Left colon (tissue), 2 donors: ENCODE data around the gene NDUFAF2. TPM values are rescaled to one million over a fixed set of nuclear protein-coding genes. Genes with fewer than 3 reads are reported as not detected.

Source experiments
- ATAC-seq: fragments of 200-7000 bp; cut with Tn5 transposase; one replicate; pipeline ENCODE4 v1.9.1; 2020; ENCODE audit warnings: mild to moderate bottlenecking, moderate library complexity
- DNase-seq, 2 donors: peaks; one replicate each; pipeline ENCODE4 v3.0.0-alpha.2; 2020
- intact Hi-C, 2 donors: fragments of 100-400 bp; cut with DNase I in 1 of 2; cut with micrococcal nuclease in 1 of 2; formaldehyde crosslinking; loops; one replicate each; pipeline versions ENCODE4 v1.11.2 to v1.14.0; 2022; cut with DNase I, micrococcal nuclease
- long read RNA-seq: library from polyadenylated mRNA; unstranded; transcript quantifications from one replicate; pipeline ENCODE4 v2.0.0, GENCODE V29; 2021
- total RNA-seq, 2 donors: library from RNA; stranded (reverse); fragmentation: NEBNext Ultra II Directional; extraction: Animal tissue kit (Norgen Biotek cat#: 25700); gene quantifications; one replicate each; pipeline ENCODE4 v1.2.1, GENCODE V29; 2021
- donor health status: DM: no; HTN: no; CAD: no.
- donor health status: DM: yes; HTN: yes; CAD: no.

The NDUFAF2 gene, protein sequence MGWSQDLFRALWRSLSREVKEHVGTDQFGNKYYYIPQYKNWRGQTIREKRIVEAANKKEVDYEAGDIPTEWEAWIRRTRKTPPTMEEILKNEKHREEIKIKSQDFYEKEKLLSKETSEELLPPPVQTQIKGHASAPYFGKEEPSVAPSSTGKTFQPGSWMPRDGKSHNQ
- 10 to 100 TPM; 15.6 to 25.0 TPM for total RNA-seq
- long read RNA-seq, transcript NDUFAF2-201 (4 exons, 719 nt), result major isoform, 7 of 14 reads
- long read RNA-seq, partial matches to known transcripts, result 4 of 14 reads
- long read RNA-seq, other reads (novel, unspliced or antisense), result 3 of 14 reads

DNA sequence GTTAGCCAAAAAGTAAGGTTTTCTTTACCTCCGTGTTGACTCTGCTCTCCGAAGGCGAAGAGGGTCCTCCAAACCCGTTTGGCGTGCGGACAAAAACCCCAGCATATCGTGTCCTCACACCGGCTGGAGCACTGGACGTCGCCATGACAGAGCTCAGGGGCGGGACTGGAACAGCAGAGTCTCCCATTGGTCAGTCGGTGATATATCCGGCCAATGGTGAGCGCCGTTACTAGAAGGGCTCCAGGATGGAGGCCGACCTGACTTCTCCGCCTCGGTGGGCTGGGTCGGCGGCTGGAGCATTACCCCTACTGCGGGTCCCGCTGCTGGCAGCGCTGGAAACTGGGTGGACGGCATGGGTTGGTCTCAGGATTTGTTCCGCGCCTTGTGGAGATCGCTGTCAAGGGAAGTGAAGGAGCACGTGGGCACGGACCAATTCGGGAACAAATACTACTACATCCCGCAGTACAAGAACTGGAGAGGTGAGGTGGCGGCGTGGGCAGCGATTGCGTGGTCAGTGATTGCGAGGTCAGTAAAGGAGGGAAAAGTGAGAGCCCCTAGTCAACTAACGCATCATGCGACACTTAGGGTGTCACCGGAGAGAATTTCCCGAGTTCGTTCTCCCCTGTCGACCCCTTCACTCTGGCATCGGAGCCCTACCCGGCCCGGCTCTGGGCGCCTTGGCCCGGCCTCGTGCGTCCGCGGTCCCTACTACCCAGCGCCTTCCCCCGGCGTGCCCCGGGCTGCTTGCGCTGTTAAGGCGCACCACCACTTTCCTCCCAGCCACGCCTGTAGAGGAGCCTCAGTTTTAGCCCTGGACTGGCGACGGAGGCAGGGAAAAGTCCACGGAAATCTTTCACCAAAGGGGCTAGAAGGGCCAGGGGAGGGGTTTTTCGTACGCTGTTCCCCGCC is at the start of gene NDUFAF2, which contains the start of gene ERCC8:
Gene NDUFAF2 (plus strand): TSS at position 302 of the 909 bp plus-strand sequence. CDS start 51 bp downstream, at position 353.
Gene ERCC8 (minus strand): TSS at position 167 of the 909 bp plus-strand sequence. CDS start 62 bp downstream, at position 105.
- ATAC-seq (peak; percentile 99), DNase-seq (peak; percentile 92)
- intact Hi-C loops, result no loop called here

DNA sequence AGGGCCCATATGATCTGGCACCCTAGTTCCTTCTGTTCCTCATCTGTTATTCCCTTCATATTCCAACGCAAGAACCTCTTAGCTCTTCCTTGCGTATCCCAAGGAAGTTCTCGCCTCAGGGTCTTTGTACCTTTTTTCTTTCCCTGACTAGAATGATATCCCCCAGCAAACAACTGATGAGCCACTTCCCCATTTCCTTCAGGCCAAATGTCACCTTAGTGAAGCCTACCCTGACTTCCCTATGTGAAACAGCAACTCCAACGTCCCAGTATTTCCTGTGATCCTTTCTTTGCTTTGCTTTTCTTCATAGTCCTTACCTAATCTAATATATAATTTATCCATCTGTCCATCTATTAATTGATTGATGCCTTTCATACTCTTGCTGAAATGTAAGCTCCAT is 48.0 kb upstream of the NDUFAF2 start:
- DNase-seq, result no peak
- intact Hi-C loops, result no loop called here
- ATAC-seq, result no peak

DNA sequence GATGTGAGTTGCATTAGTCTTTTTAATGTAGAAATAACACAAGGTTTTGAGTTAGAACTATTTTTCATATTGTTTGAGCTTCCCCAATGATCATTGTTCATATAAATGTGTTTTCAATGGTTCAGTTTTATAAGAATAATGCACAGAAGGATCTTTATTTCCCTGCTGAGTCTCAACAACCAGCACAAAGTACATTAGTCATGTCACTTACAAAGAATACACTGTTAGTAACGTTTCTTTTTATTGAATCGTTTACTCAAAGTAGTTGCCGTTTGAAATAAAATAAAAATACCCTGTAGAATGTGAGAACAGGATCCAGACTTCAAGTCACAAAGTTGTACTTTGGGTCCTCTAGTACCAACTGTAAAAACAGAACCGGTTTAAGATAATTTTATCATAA is 41.6 kb upstream of the NDUFAF2 start:
- DNase-seq, result no peak
- no peak for ATAC-seq
- intact Hi-C loops, result no loop called here

DNA sequence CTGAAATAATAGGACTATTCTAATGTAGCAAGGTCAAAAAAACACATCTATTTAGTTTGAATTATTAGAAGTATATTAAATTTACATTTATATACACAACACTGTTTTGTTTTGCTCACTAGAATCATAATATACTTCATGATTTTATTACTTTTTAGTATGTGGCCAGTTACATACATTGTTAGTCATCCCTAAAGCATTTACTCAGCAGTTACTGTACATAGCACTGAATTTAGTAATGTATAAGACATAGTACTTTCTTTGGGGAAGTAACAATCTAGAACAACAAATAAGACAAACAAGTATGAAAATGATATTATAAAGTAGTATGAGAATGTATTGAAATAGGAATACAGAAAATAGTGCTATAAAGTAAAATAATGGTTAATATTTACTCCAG is 28.4 kb upstream of the NDUFAF2 start:
- no peak for DNase-seq
- intact Hi-C loops, result no loop called here
- ATAC-seq, result no peak

DNA sequence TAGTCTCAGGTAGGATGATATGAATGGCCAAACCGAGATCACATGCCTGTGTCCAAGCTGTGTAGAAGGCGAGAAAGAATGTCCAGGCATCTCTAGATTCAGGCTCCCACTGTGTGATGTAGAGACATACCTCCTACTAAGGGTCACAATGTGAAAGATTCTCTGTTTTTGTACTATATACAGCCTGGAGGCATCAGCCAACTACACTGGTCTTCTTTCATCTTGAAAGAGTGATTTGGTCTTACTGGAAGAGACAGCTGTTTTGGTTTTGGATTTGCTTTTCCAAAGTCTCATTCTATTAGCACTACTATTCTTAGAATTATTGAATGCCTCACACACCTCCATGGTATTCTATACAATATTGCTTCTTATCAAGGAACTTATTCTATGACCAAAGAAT is 26.5 kb upstream of the NDUFAF2 start:
- ATAC-seq, result no peak
- intact Hi-C loops, result no loop called here

DNA sequence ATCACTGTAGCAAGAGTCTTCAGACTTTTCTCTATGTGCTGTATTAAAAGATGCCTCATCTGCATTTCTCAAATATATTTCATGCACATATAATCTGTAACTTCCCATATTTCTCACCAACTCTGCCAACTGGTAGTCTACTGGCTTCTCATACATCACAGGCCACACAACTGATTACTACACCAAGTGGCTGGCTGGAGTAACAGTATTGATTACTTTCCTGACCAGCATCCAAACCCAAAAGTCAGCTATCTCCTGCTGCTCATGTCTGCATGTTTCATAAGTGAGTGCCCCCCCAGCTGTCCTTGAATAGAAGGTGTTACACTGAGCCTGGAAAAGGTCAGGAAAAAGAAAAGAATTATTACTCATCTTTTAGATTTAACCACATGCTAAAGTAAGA is 17.6 kb upstream of the NDUFAF2 start:
- ATAC-seq, result no peak
- DNase-seq, result no peak
- intact Hi-C loops, result no loop called here

More for the DNA sequence above, 26.5 kb upstream of the NDUFAF2 start:
- no peak for DNase-seq

DNA sequence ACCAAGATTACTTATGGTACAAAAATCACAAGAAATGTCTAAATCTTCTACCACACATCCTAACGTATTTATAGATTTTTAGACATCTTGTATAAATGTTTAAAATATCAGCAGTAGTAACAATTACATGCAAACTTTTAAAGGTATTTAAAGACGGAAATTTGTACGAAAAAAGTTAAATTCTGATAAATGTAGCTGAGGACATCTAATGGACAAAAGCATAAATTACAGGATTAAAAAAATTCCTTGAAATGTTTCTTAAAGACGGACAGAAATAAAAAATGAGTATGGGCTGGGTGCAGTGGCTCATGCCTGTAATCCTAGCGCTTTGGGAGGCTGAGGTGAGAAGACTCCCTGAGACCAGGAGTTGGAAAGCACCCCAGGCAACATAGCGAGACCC is 16.0 kb upstream of the NDUFAF2 start:
- ATAC-seq (no peak), DNase-seq (no peak)
- intact Hi-C loops, result no loop called here

DNA sequence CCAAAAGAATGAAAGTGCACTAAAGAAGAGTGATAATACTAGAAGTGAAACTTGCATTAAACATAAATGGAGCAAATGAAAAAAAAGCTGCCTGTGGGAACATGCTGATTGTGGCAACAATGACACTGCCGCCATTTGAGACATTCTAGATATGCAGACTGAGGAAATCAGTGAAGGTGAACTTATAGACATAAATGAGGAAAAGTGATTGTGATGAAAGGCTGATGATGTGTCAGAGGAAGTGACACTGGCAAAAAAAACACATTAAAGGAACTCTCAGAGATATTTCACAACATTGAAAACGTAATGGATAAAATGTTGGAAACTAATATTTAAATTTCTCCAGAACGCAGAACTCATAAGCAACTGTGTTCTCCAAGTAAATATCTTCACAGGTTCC is 1.4 kb upstream of the NDUFAF2 start:
- DNase-seq (no peak), ATAC-seq (no peak)
- intact Hi-C loops, result no loop called here

DNA sequence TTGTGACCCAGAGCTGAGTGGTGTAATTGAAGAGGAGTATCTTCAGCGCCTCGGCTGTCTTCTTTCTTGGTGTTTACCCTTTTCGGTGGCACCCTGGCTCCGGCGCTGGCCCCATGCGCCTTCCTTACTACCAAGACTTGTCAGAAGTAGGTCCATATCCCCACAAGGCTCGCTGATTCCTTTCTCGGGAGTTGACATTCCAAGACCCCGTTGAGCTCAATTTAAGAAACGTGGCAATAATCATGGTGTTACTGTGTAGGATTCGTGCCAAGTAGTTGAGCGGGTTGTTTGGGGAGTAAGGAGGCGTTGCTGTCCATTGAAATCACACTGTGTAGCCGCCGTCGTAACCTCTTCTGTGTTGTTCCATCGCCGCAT is 795 bp downstream of the NDUFAF2 start:
- ATAC-seq (peak; percentile 53), DNase-seq (peak; percentile 42 to 58)
- intact Hi-C loops, result no loop called here

DNA sequence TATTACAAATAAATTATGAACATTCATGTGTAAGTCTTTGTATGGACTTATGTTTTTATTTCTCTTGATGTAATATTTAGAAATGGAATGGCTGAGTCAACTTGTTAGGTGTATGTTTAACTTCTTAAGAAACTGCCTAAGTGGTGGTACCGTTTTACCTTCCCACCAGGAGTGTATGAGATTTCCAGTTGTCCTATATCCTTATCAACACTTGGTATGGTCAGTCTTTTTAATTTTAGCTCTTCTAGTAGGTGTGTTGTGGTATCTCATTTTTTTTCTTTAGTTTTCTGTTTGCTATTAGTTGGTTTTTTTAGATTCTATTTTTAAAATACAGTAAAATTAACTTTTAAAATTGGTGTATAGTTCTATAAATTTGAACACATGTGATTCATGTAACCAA is 3.7 kb downstream of the NDUFAF2 start:
- no peak for DNase-seq
- ATAC-seq, result no peak
- intact Hi-C loops, result no loop called here

DNA sequence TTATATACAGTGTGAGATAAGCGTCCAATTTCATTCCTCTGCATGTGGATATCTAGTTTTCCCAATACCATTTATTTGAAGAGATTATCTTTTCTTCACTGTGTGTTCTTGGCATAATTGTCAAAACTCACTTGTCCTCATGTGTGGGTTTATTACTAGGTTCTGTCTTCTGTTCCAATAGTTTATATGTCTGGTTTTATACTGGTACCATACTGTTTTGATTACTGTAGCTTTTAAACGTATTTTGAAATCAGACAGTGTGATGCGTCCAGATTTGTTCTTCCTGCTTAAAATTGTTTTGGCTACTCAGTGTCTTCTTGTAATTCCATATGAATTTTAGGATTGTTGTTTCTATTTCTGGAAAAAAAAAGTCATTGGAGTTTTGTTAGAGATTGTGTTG is 10.2 kb downstream of the NDUFAF2 start:
- intact Hi-C loops, result no loop called here
- DNase-seq (no peak), ATAC-seq (no peak)

DNA sequence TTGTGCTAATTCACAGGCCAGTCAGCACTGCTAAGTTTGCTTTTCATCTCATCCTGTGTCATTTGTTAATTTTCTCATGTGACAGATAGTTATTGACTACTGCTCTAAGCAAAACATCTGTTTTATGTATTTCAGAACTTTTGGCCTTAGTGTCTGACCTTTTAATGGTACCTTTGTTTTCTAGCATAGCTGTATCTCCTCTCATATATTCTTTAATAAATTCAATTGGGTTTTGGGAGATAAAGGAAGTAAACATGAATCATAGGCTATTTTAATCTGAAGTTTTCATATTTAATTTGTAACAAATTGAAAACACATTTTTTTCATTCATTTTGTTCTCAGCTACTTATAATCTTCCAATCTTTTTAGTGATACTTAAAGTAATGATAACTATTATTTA is 13.1 kb downstream of the NDUFAF2 start:
- DNase-seq (no peak), ATAC-seq (no peak)
- intact Hi-C loops, result no loop called here

DNA sequence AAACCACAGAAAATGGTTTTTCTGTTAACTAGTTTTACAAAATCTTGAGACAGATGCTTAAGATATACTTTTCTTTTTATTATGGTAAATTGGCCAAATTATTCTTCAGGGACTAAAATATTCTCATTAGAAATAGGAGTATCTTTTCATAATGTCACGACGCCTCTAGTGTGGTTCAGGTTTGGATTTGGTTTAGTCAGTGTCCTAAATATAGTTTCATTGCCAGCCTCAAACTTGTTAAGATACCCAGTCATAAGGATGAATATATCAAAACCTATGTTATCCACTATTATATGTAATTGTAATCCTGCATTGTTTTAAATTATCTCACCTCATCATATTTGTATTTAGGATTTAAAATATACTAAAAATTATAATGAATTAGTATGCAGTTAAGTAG is 13.7 kb downstream of the NDUFAF2 start:
- no peak for ATAC-seq
- intact Hi-C loops, result no loop called here
- no peak for DNase-seq

DNA sequence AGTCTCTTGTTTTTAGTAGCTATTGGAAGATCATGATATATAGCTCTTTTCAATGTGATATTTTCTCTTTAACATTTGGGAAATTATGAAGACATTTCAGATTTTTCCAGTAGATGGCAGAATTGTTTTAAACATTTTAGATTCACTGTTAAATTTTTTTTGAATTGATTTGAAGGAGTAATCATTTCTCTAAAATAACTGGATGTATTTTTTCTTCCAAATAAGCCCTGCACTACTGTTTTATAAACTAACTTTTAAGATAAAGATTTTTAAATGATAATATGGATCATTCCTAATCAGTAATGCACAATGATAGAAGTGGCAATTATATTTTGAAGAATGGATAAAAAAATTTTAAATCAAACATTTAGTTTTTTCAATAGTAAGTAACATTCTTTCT is 14.2 kb downstream of the NDUFAF2 start:
- DNase-seq, result no peak
- intact Hi-C loops, result no loop called here
- ATAC-seq, result no peak

DNA sequence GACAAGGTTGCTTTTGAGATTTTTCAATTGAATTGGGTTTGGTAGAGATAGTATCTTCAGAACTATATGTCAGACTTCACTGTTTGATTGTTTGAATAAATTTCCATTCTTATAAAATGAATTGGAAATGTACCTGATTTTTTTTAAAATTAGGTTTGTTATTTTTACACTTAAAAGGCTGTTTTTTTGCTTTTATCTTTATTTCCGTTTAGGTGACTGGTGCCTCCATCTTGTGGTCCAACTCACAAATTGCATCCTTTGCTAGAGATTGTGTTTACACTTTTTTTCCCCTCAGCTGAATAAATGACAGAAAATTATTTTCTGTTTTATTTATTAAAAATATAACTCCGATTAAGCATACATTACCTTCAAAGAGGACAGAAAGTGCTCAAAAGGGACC is 15.6 kb downstream of the NDUFAF2 start:
- intact Hi-C loops, result no loop called here
- ATAC-seq, result no peak
- DNase-seq, result no peak

DNA sequence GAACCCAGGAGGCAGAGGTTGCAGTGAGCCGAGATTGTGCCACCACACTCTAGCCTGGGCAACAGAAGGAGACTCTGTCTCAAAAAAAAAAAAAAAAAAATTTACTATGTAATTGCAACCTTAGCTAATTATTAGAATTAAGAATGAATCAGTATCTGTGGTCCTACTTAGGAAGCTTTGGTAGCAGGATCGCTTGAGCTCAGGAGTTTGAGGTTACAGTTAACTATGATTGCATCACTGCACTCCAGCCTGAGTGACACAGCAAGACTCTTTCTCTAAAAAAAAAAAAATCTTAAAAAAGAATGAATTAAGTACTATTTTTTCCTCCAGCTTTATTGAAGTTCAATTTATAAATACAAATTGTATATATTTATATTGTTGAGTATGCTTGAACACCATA is 16.7 kb downstream of the NDUFAF2 start:
- intact Hi-C loops, result no loop called here
- DNase-seq, result no peak
- ATAC-seq, result no peak

DNA sequence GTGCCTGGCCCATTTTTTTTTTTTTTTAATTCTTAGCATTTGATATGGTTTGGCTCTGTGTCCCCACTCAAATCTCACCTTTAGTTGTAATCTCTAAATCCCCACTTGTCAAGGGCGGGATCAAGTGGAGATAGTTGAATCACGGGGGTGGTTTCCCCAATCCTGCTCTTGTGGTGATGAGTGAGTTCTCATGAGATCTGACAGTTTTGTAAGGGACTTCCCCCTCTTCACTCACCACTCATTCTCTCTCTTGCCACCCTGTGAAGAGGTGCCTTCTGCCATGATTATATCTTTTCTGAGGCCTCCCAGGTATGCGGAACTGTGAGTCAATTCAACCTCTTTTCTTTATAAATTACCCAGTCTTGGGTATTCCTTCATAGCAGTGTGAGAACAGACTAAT is 27.2 kb downstream of the NDUFAF2 start:
- DNase-seq (no peak), ATAC-seq (no peak)
- intact Hi-C loops, result no loop called here

DNA sequence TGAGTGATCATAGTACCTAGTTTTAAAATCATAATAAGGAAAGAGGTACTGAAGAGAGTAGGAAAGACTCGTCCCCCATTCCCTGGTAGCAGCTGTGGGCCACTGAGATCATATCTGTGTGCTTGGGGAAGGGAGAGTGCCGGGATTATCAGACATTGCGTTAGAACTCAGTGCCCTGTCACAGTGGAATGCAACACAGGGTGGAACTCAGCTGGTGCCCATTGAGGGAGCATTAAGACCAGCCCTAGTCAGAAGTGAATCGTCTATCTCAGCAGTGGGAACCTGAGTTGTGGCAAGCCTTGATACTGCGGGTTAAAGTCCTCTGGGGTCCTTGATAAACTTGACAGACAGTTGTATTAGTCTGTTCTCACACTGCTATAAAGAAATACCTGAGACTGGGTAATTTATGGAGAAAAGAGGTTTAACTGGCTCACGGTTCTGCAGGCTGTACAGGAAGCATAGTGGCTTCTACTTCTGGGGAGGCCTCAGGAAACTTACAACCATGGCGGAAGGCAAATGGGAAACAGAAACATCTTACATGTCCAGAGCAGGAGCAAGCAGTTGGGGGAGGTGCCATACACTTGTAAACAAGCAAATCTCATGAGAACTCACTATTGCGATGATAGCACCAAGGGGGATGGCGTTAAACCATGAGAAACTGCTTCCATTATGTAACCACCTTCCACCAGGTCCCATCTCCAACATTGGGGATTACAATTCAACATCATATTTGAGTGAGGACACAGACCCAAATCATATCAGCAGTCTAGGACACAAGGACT is 33.1 kb downstream of the NDUFAF2 start:
- intact Hi-C loops, result no loop called here
- no peak for DNase-seq
- ATAC-seq, result no peak

DNA sequence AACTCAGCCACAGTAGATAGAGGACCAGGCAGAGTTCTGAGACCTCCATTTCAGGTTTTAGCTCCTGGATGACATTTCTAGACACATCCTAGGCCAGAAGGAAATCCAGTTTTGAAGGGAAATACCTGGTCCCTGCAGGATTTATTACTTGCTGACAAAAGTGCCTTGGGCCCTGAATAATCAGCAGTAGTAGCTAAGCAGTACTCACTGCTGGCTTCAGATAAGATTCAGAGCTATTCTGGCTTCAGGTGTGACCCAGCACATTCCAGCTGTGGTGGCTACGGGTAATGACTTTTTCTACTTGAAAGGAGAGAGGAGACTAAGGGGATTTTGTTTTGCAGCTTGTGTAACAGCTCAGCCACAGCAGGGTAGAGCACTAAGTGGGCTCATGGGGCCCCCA is 34.0 kb downstream of the NDUFAF2 start:
- DNase-seq (no peak), ATAC-seq (no peak)
- intact Hi-C loops, result no loop called here

DNA sequence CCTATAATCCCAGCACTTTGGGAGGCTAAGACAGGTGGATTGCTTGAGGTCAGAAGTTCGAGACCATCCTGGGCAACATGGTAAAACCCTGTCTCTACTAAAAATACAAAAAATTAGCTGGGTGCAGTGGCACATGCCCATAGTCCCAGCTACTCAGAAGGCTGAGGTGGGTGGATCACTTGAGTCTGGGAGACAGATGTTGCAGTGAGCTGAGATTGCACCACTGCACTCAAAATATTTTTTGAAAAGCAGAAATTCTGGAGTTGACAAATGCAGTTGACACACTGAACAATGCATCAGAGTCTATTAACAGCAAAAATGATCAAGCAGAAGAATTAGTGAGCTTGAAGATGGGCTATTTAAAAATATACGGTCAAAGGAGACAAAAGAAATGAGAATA is 35.5 kb downstream of the NDUFAF2 start:
- intact Hi-C loops, result no loop called here
- ATAC-seq (no peak), DNase-seq (no peak)
